H9 (cell line): ENCODE measurements around the gene PCDHGA6. TPM values are rescaled to one million over a fixed set of nuclear protein-coding genes. Genes with fewer than 3 reads are reported as not detected.

ENCODE experiments used
- DNase-seq: peaks from one replicate; pipeline ENCODE4 v3.0.0-alpha.2; 2017
- H2AFZ ChIP-seq: one replicate; pipeline ENCODE4 v1.6.1; 2013; ENCODE audit warnings: mild to moderate bottlenecking, low read length, control low read depth, moderate library complexity
- H2AK5ac ChIP-seq: 2 replicates; pipeline ENCODE4 v1.6.1; 2013; ENCODE audit warnings: low read length, control low read depth, mixed read lengths; ENCODE audit not compliant: insufficient read length
- H2BK120ac ChIP-seq: one replicate; pipeline ENCODE4 v1.6.1; 2013; ENCODE audit warnings: low read depth, mild to moderate bottlenecking, low read length, control low read depth, inconsistent platforms; ENCODE audit not compliant: poor library complexity, severe bottlenecking
- H2BK12ac ChIP-seq: 2 replicates; pipeline ENCODE4 v1.6.1; 2013; ENCODE audit warnings: low read length, control low read depth, mixed read lengths, low read depth; ENCODE audit not compliant: insufficient read length
- H2BK15ac ChIP-seq: 2 replicates; pipeline ENCODE4 v1.6.1; 2013; ENCODE audit warnings: low read depth, low read length, control low read depth
- H2BK20ac ChIP-seq: one replicate; pipeline ENCODE4 v1.6.1; 2013; ENCODE audit warnings: low read depth, mild to moderate bottlenecking, low read length, control low read depth, inconsistent platforms; ENCODE audit not compliant: poor library complexity, severe bottlenecking
- H2BK5ac ChIP-seq: 2 replicates; pipeline ENCODE4 v1.6.1; 2013; ENCODE audit warnings: low read length, control low read depth, mixed read lengths; ENCODE audit not compliant: insufficient read length
- H3K14ac ChIP-seq: 2 replicates; pipeline ENCODE4 v1.6.1; 2013; ENCODE audit warnings: low read length, control low read depth; ENCODE audit not compliant: insufficient read depth
- H3K18ac ChIP-seq: 2 replicates; pipeline ENCODE4 v1.6.1; 2013; ENCODE audit warnings: low read depth, mild to moderate bottlenecking, mixed read lengths, low read length, control low read depth; ENCODE audit not compliant: insufficient read length
- H3K23ac ChIP-seq: 2 replicates; pipeline ENCODE4 v1.6.1; 2013; ENCODE audit warnings: low read length, control low read depth, mixed read lengths, low read depth; ENCODE audit not compliant: insufficient read length
- H3K23me2 ChIP-seq: 2 replicates; pipeline ENCODE4 v1.6.1; 2013; ENCODE audit warnings: low read depth, mild to moderate bottlenecking, mixed read lengths, low read length, control low read depth; ENCODE audit not compliant: insufficient read length, poor library complexity, severe bottlenecking
- H3K27ac ChIP-seq: 2 replicates; pipeline ENCODE4 v1.5.1; 2013; ENCODE audit warnings: low read length, control low read depth, mixed read lengths, low read depth; ENCODE audit not compliant: insufficient read length
- H3K27me3 ChIP-seq: 2 replicates; pipeline ENCODE4 v1.6.1; 2013; ENCODE audit warnings: low read length, control low read depth, inconsistent platforms; ENCODE audit not compliant: insufficient read depth
- H3K4ac ChIP-seq: 2 replicates; pipeline ENCODE4 v1.6.1; 2013; ENCODE audit warnings: low read depth, mild to moderate bottlenecking, control low read depth, inconsistent platforms, low read length, moderate library complexity
- H3K4me1 ChIP-seq: 2 replicates; pipeline ENCODE4 v1.6.1; 2013; ENCODE audit warnings: low read length, control low read depth, inconsistent platforms; ENCODE audit not compliant: insufficient read depth
- H3K4me2 ChIP-seq: 2 replicates; pipeline ENCODE4 v1.6.1; 2013; ENCODE audit warnings: low read length, control low read depth, mixed read lengths; ENCODE audit not compliant: insufficient read length, insufficient read depth
- H3K56ac ChIP-seq: 2 replicates; pipeline ENCODE4 v1.6.1; 2013; ENCODE audit warnings: low read depth, mild to moderate bottlenecking, mixed read lengths, low read length, control low read depth; ENCODE audit not compliant: insufficient read length
- H3K79me1 ChIP-seq: 2 replicates; pipeline ENCODE4 v1.6.1; 2013; ENCODE audit warnings: low read depth, mild to moderate bottlenecking, moderate library complexity, low read length, control low read depth, inconsistent platforms; ENCODE audit not compliant: insufficient read depth, poor library complexity, severe bottlenecking
- H3K79me2 ChIP-seq: 2 replicates; pipeline ENCODE4 v1.6.1; 2013; ENCODE audit warnings: low read length, control low read depth, inconsistent platforms; ENCODE audit not compliant: insufficient read depth
- H3K9ac ChIP-seq: 2 replicates; pipeline ENCODE4 v1.6.1; 2013; ENCODE audit warnings: low read length, control low read depth, mixed read lengths; ENCODE audit not compliant: insufficient read length; ENCODE audit errors: extremely low read depth
- H3K9me3 ChIP-seq: one replicate; pipeline ENCODE4 v1.6.1; 2013; ENCODE audit warnings: low read depth, low read length, inconsistent platforms; ENCODE audit not compliant: control insufficient read depth
- H3T11ph ChIP-seq: one replicate; pipeline ENCODE4 v1.6.1; 2013; ENCODE audit warnings: mild to moderate bottlenecking, low read length, control low read depth, inconsistent platforms
- H4K20me1 ChIP-seq: one replicate; pipeline ENCODE4 v1.6.1; 2013; ENCODE audit not compliant: control insufficient read depth, insufficient read length, insufficient read depth
- H4K5ac ChIP-seq: 2 replicates; pipeline ENCODE4 v1.6.1; 2013; ENCODE audit warnings: low read depth, mild to moderate bottlenecking, mixed read lengths, low read length, control low read depth; ENCODE audit not compliant: insufficient read length
- H4K8ac ChIP-seq: replicated peaks from 2 replicates; pipeline ENCODE4 v1.6.1; 2013; ENCODE audit warnings: low read length, control low read depth, mixed read lengths, low read depth; ENCODE audit not compliant: insufficient read length
- H4K91ac ChIP-seq: 2 replicates; pipeline ENCODE4 v1.6.1; 2013; ENCODE audit warnings: low read depth, mild to moderate bottlenecking, moderate library complexity, mixed read lengths, low read length, control low read depth; ENCODE audit not compliant: insufficient read length
- H3K27ac Mint-ChIP-seq, 3 experiments: 2 replicates in 2 of 3; 3 replicates in 1 of 3; pipeline ENCODE4 v1.8.0; 2020 to 2021; ENCODE audit warnings: mixed read lengths in 3 of 3, mild to moderate bottlenecking in 1 of 3, moderate library complexity in 1 of 3
- H3K27me3 Mint-ChIP-seq: 2 replicates; pipeline ENCODE4 v1.8.0; 2021; ENCODE audit warnings: low read depth, mild to moderate bottlenecking, moderate library complexity, mixed read lengths
- H3K36me3 Mint-ChIP-seq, 3 experiments: 2 replicates in 2 of 3; 3 replicates in 1 of 3; pipeline ENCODE4 v1.8.0; 2020 to 2021; ENCODE audit warnings: low read depth in 3 of 3, mixed read lengths in 3 of 3; ENCODE audit not compliant: insufficient read depth in 1 of 3
- H3K4me1 Mint-ChIP-seq, 2 experiments: 2 replicates each; pipeline ENCODE4 v1.8.0; 2020; ENCODE audit warnings: mixed read lengths in 2 of 2
- H3K4me3 Mint-ChIP-seq, 2 experiments: 2 replicates in 1 of 2; 3 replicates in 1 of 2; pipeline ENCODE4 v1.8.0; 2020 to 2021; ENCODE audit warnings: mild to moderate bottlenecking in 2 of 2, mixed read lengths in 2 of 2, moderate library complexity in 1 of 2
- H3K9me3 Mint-ChIP-seq, 2 experiments: 2 replicates in 1 of 2; 3 replicates in 1 of 2; pipeline ENCODE4 v1.8.0; 2020; ENCODE audit warnings: mild to moderate bottlenecking in 2 of 2, mixed read lengths in 2 of 2, moderate library complexity in 1 of 2
- WGBS: extraction: QIAGEN DNeasy Blood & Tissue Kit; methylation state at CpG from one replicate; pipeline ENCODE4 v1.1.7; 2013; ENCODE audit warnings: missing lambda C conversion rate, low lambda C conversion rate, mixed read lengths; ENCODE audit not compliant: insufficient read length; ENCODE audit errors: extremely low coverage; 5-methylcytosine and 5-hydroxymethylcytosine counted together
- total RNA-seq: library from RNA; stranded (reverse); gene quantifications from 2 replicates; pipeline ENCODE4 v1.2.1, GENCODE V29; 2021
- TF ChIP-seq, protein P1 (sequence below): fragments of 200-600 bp; sonication (generic); conservative IDR thresholded peaks from 3 replicates; pipeline ENCODE4 v1.8.0; 2021; ENCODE audit warnings: antibody characterized with exemption, mild to moderate bottlenecking

PCDHGA6 gene
- total RNA-seq, 1 experiment from 2014 or later, result 1.7 TPM

DNA sequence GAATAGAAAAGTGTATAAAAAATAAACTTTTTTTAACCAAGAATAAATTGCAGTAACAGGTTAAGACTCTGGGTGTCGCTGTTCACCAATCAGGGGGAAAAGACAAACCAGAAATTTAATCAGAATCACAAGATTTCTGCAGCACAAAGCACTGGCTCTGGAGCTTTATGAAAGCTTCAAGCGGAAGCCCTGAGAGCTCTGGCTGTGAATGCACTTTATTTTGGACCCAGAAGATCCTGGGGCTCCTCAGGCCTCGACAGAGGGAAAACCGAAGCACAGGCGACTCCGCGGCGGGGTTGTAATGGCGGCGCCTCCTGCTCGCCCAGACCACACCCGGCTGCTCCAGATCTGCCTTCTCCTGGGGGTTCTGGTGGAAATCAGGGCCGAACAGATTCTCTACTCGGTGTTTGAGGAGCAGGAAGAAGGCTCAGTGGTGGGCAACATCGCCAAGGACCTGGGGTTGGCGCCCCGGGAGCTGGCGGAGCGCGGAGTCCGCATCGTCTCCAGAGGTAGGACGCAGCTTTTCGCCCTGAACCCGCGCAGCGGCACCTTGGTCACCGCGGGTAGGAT lies 18.7 kb upstream of the PCDHGA6 start, which contains the start of gene PCDHGA4:
Gene PCDHGA4 (plus strand): TSS at position 122 of the 570 bp plus-strand sequence. CDS start 87 bp downstream, at position 209.
- Mint-ChIP-seq H3K4me1 (peaks cover 7% of the 10 kb centered on the region in 2 experiments), H3K27ac (no peak within 1 kb of the TSS), H3K9me3 (peaks cover 60 to 62% of the 10 kb centered on the region in 2 experiments), H3K27me3 (peaks cover 2% of the 10 kb centered on the region), H3K4me3 (no peak within 1 kb of the TSS), H3K36me3 (peaks cover 18 to 68% (median 50%) of the 10 kb centered on the region in 3 experiments)
- no peak within 1 kb of the TSS for H3K4ac ChIP-seq
- no peak within 1 kb of the TSS for H2BK120ac ChIP-seq
- no peak within 1 kb of the TSS for H2BK15ac ChIP-seq
- no peak for DNase-seq
- H3K9ac ChIP-seq, result no peak within 1 kb of the TSS
- peaks cover 33% of the 10 kb centered on the region for H3K9me3 ChIP-seq
- H3K79me1 ChIP-seq, result no peaks in the 10 kb centered on the region
- no peaks in the 10 kb centered on the region for H3K27me3 ChIP-seq
- no peak within 1 kb of the TSS for H3K27ac ChIP-seq
- H2AK5ac ChIP-seq, result no peak within 1 kb of the TSS
- H3K4me1 ChIP-seq, result no peaks in the 10 kb centered on the region
- H3K56ac ChIP-seq, result no peak within 1 kb of the TSS
- no peaks in the 10 kb centered on the region for H3K79me2 ChIP-seq
- H3K18ac ChIP-seq, result no peak within 1 kb of the TSS
- H2BK20ac ChIP-seq, result no peak within 1 kb of the TSS
- H3T11ph ChIP-seq, result no peak within 1 kb of the TSS
- no peak within 1 kb of the TSS for H4K8ac ChIP-seq
- H4K91ac ChIP-seq, result no peak within 1 kb of the TSS
- H2BK12ac ChIP-seq, result no peak within 1 kb of the TSS
- no CpG with 5 or more reads among the region's 29 CpGs for WGBS
- no peaks in the 10 kb centered on the region for H4K20me1 ChIP-seq
- no peak within 1 kb of the TSS for H2BK5ac ChIP-seq
- no peak within 1 kb of the TSS for H3K4me2 ChIP-seq
- no peak within 1 kb of the TSS for H3K14ac ChIP-seq
- no peak within 1 kb of the TSS for H4K5ac ChIP-seq
- no peak within 1 kb of the TSS for H2AFZ ChIP-seq
- TF ChIP-seq, protein P1, sequence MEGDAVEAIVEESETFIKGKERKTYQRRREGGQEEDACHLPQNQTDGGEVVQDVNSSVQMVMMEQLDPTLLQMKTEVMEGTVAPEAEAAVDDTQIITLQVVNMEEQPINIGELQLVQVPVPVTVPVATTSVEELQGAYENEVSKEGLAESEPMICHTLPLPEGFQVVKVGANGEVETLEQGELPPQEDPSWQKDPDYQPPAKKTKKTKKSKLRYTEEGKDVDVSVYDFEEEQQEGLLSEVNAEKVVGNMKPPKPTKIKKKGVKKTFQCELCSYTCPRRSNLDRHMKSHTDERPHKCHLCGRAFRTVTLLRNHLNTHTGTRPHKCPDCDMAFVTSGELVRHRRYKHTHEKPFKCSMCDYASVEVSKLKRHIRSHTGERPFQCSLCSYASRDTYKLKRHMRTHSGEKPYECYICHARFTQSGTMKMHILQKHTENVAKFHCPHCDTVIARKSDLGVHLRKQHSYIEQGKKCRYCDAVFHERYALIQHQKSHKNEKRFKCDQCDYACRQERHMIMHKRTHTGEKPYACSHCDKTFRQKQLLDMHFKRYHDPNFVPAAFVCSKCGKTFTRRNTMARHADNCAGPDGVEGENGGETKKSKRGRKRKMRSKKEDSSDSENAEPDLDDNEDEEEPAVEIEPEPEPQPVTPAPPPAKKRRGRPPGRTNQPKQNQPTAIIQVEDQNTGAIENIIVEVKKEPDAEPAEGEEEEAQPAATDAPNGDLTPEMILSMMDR, result peak; percentile 64
- H3K23ac ChIP-seq, result no peak within 1 kb of the TSS
- peaks cover 3% of the 10 kb centered on the region for H3K23me2 ChIP-seq
